ENCODE measurements around the gene ABCB11. TPM values are rescaled to one million over a fixed set of nuclear protein-coding genes. Genes with fewer than 3 reads are reported as not detected.
"Not testable (repeated sequence)": the region's sequence is repeated elsewhere in the genome, so short reads cannot be mapped to it uniquely, and the experiment has no call there.

Gene ABCB11
- total and polyA plus RNA-seq, 2 donors (not counting 3 experiments of a cell fraction or from before 2014, with no cell fraction given): 0.22 to 0.44 TPM

GRCh38 chr2:169012812-169013627 is 18.1 kb downstream of the ABCB11 start:
- H3K9ac ChIP-seq (replicated peaks; ENCODE audit: extremely low read depth, insufficient read depth, low read length): peak overlapping the region; percentile 37
- H2AFZ ChIP-seq (ENCODE audit: low read depth, low read length): peak overlapping the region; percentile 27
- no peaks in the 10 kb centered on the region for H3K79me2 ChIP-seq (ENCODE audit: control insufficient read depth, insufficient read depth, low read length)
- ChIA-PET POLR2A (no interaction called here), CTCF (interaction anchor here (0.7 to 1.2 kb wide), 4 partner anchors 20 to 119 kb away, joined by 3 to 4 read pairs (median 3); no protein-coding TSS in a partner anchor)
- no peaks in the 10 kb centered on the region for H3K27me3 ChIP-seq (ENCODE audit: control insufficient read depth in 2 of 2, insufficient read depth in 2 of 2, low read length in 2 of 2)
- H3K9me1 ChIP-seq (replicated peaks; ENCODE audit: control insufficient read depth, extremely low read depth, insufficient read depth, low read length): no peaks in the 10 kb centered on the region
- H3K36me3 ChIP-seq (ENCODE audit: control insufficient read depth in 2 of 2, extremely low read depth in 1 of 2, insufficient read depth in 2 of 2, low read length in 2 of 2): no peaks in the 10 kb centered on the region
- peaks cover 28% of the 10 kb centered on the region for H3K4me1 ChIP-seq (ENCODE audit: control insufficient read depth, extremely low read depth, insufficient read depth, low read length)
- dilution Hi-C loops (cut with MboI; ENCODE audit: extremely low pct_ligation_motif_present, low sequenced_read_pairs): no loop called here
- intact Hi-C loops (cut with micrococcal nuclease): loop anchor here (1.0 kb wide), 2 partner anchors 12 to 20 kb away; no protein-coding TSS in a partner anchor
- DNase-seq (ENCODE audit: low read depth, low spot score): peak; percentile 88
- FAIRE-seq: peak; percentile 93
- H3K4me2 ChIP-seq (ENCODE audit: insufficient read depth, low read length): peak overlapping the region; percentile 5
- TF ChIP-seq POLR2A (IDR thresholded peaks at IDR 0.05; ENCODE audit: low read depth, low read length): no peak
- peak; percentile 24 for TF ChIP-seq MAX (IDR thresholded peaks at IDR 0.05; ENCODE audit: insufficient read depth, insufficient read length)
- H4K20me1 ChIP-seq (replicated peaks; ENCODE audit: control insufficient read depth, extremely low read depth, insufficient read depth, low read length): no peaks in the 10 kb centered on the region
- peak overlapping the region; percentile 88 for H3K27ac ChIP-seq (ENCODE audit: insufficient read depth, low read depth, low read length)
- BruUV-seq (replicated peaks): TSS peak; percentile 64
- H3K9me3 ChIP-seq (replicated peaks; ENCODE audit: control insufficient read depth, insufficient read depth, low read length): no peaks in the 10 kb centered on the region
- H3K4me3 ChIP-seq (replicated peaks in 1 of 3; ENCODE audit: insufficient read depth in 1 of 3, low read depth in 1 of 3, low read length in 3 of 3): no peak overlapping the region

GRCh38 chr2:169012191-169012792 is 18.8 kb downstream of the ABCB11 start:
- TF ChIP-seq JUN (IDR thresholded peaks at IDR 0.05; ENCODE audit: borderline replicate concordance, insufficient read depth, insufficient read length, low read depth) (peak; percentile 83), FOS (IDR thresholded peaks at IDR 0.05; ENCODE audit: borderline replicate concordance, insufficient read depth, low read length) (peak; percentile 98), MYC (IDR thresholded peaks at IDR 0.05; ENCODE audit: low read depth, low read length) (peak; percentile 90), POLR2A (IDR thresholded peaks at IDR 0.05; ENCODE audit: low read depth, low read length) (peak; percentile 35), POLR2AphosphoS5 (IDR thresholded peaks at IDR 0.05; ENCODE audit: insufficient read depth, low read depth, low read length) (peak; percentile 97), GATA2 (IDR thresholded peaks at IDR 0.05; ENCODE audit: insufficient read depth, insufficient read length, low read depth, low read length) (peak; percentile 94)
- DNase-seq (ENCODE audit: low read depth, low spot score) (peak; percentile 91), FAIRE-seq (peak; percentile 93)
- CTCF ChIA-PET: interaction anchor here (0.7 to 1.3 kb wide), 7 partner anchors 12 to 120 kb away, joined by 3 to 4 read pairs (median 3); no protein-coding TSS in a partner anchor
- BruUV-seq (replicated peaks): TSS peak; percentile 90
- H2AFZ ChIP-seq (ENCODE audit: low read depth, low read length); H3K4me2 ChIP-seq (ENCODE audit: insufficient read depth, low read length); H3K9me3 ChIP-seq (replicated peaks; ENCODE audit: control insufficient read depth, insufficient read depth, low read length); H3K9me1 ChIP-seq (replicated peaks; ENCODE audit: control insufficient read depth, extremely low read depth, insufficient read depth, low read length); dilution Hi-C loops (cut with MboI; ENCODE audit: extremely low pct_ligation_motif_present, low sequenced_read_pairs); H3K4me3 ChIP-seq (replicated peaks in 1 of 3; ENCODE audit: insufficient read depth in 1 of 3, low read depth in 1 of 3, low read length in 3 of 3); H3K36me3 ChIP-seq (ENCODE audit: control insufficient read depth in 2 of 2, extremely low read depth in 1 of 2, insufficient read depth in 2 of 2, low read length in 2 of 2); H4K20me1 ChIP-seq (replicated peaks; ENCODE audit: control insufficient read depth, extremely low read depth, insufficient read depth, low read length); H3K79me2 ChIP-seq (ENCODE audit: control insufficient read depth, insufficient read depth, low read length); POLR2A ChIA-PET; H3K27me3 ChIP-seq (ENCODE audit: control insufficient read depth in 2 of 2, insufficient read depth in 2 of 2, low read length in 2 of 2): not testable (repeated sequence)
- Histone ChIP-seq H3K4me1 (ENCODE audit: control insufficient read depth, extremely low read depth, insufficient read depth, low read length) (peaks cover 33% of the 10 kb centered on the region), H3K9ac (replicated peaks; ENCODE audit: extremely low read depth, insufficient read depth, low read length) (peak overlapping the region; percentile 37), H3K27ac (ENCODE audit: insufficient read depth, low read depth, low read length) (peak overlapping the region; percentile 88)
- intact Hi-C loops (cut with micrococcal nuclease): loop anchor here (1.0 kb wide), 2 partner anchors 11 to 19 kb away; no protein-coding TSS in a partner anchor

Measured in endothelial cell of umbilical vein (primary cell).